ENCODE results near the gene ZEB2.

- TF ChIP-seq CTCF (IDR thresholded peaks at IDR 0.05) (no peak), POLR2AphosphoS5 (IDR thresholded peaks at IDR 0.05) (no peak)
Measured at GRCh38 chr2:144517866-144518747, 1.8 kb downstream of the ZEB2 start.

Measured in breast epithelium (tissue), 3 donors.